Adrenal gland (tissue), 12 donors: ENCODE data around the gene KAZN. TPM values are rescaled to one million over a fixed set of nuclear protein-coding genes. Genes with fewer than 3 reads are reported as not detected.

Experiments used
- DNase-seq, 7 donors: peaks; one replicate each; pipeline ENCODE4 v3.0.0-alpha.2; 2019 to 2020
- H3K27ac ChIP-seq, 5 donors: fragments of 200-600 bp; sonication (generic) in 4 of 5; 1 replicate in 3 of 5; 2 replicates in 2 of 5; pipeline versions ENCODE4 v1.5.1 to v1.8.0; 2016 to 2020; ENCODE audit warnings: mild to moderate bottlenecking in 1 of 5
- H3K27me3 ChIP-seq: fragments of 200-600 bp; 2 replicates; pipeline ENCODE4 v1.8.0; 2021
- H3K36me3 ChIP-seq, 2 donors: fragments of 200-600 bp; replicated peaks in 1 of 2; 1 replicate in 1 of 2; 2 replicates in 1 of 2; pipeline versions ENCODE4 v1.5.1 to v1.8.0; 2018 to 2022
- H3K4me1 ChIP-seq, 2 donors: fragments of 200-600 bp; replicated peaks in 1 of 2; 1 replicate in 1 of 2; 2 replicates in 1 of 2; pipeline versions ENCODE4 v1.5.1 to v1.8.0; 2018 to 2021
- H3K4me3 ChIP-seq, 4 donors: fragments of 200-600 bp; sonication (generic) in 3 of 4; one replicate each; pipeline ENCODE4 v1.5.1; 2016 to 2018
- H3K9me3 ChIP-seq, 3 donors: fragments of 200-600 bp; sonication (generic) in 1 of 3; replicated peaks in 1 of 3; 1 replicate in 2 of 3; 2 replicates in 1 of 3; pipeline versions ENCODE4 v1.5.1 to v1.8.0; 2016 to 2021
- POLR2A ChIP-seq, 2 donors: fragments of 450-650 bp; IDR thresholded peaks; one replicate each; pipeline ENCODE4 v1.6.1; 2017; ENCODE audit warnings: antibody characterized with exemption in 2 of 2, mild to moderate bottlenecking in 2 of 2, moderate library complexity in 1 of 2
- WGBS, 4 donors: extraction: QIAGEN DNeasy Blood & Tissue Kit in 2 of 4; methylation state at CpG; one replicate each; pipeline versions ENCODE4 v1.1.5 to v1.1.7; 2013 to 2017; 5-methylcytosine and 5-hydroxymethylcytosine counted together
- intact Hi-C, 2 donors: fragments of 100-400 bp; cut with DNase I; formaldehyde crosslinking; loops; one replicate each; pipeline versions ENCODE4 v1.14.1 to v1.15.0; 2022 to 2023
- polyA plus RNA-seq, 3 donors: library from polyadenylated mRNA; stranded (reverse); fragments of 200-250 nt in 2 of 3; fragments of 350-450 nt in 1 of 3; fragmentation: Illumina TruSeq in 1 of 3; extraction: RNeasy Lipid Tissue Mini Kit (QIAGEN cat#74804) in 1 of 3; gene quantifications; one replicate each; pipeline ENCODE4 v1.2.3, GENCODE V29; 2013 to 2014
- total RNA-seq, 9 donors: library from RNA; depleted of rRNA in 4 of 9; stranded (reverse); fragments of >200 nt in 4 of 9; fragments of 120-200 nt in 1 of 9; fragmentation: NEBNext Ultra II Directional in 1 of 9; extraction: Animal tissue kit (Norgen Biotek cat#: 25700) in 1 of 9; gene quantifications; one replicate each; pipeline versions ENCODE4 v1.1.0 to v1.2.4, GENCODE V29; 2013 to 2023
- TF ChIP-seq, protein P1 (sequence below), 6 experiments: fragments of 450-650 bp in 4 of 6; fragments of 200-600 bp in 2 of 6; sonication (generic) in 1 of 6; IDR thresholded peaks; 1 replicate in 5 of 6; 2 replicates in 1 of 6; pipeline versions ENCODE4 v1.5.1 to v1.8.0; 2016 to 2021; ENCODE audit warnings: antibody characterized with exemption in 6 of 6, mild to moderate bottlenecking in 2 of 6, moderate library complexity in 1 of 6
- donor health status: healthy with polysubstance abuse.
- donor health status: Bipolar disorder and iron deficiency.
- donor health status: DM: yes; HTN: yes; CAD: no.
- donor health status: DM: no; HTN: no; CAD: no.
- donor health status: DM: no; HTN: no; CAD: no.
- donor health status: DM: yes; HTN: yes; CAD: no.

Gene KAZN
- total and polyA plus RNA-seq, 12 donors, result 5.9 to 63.4 (median 29.5) TPM

DNA sequence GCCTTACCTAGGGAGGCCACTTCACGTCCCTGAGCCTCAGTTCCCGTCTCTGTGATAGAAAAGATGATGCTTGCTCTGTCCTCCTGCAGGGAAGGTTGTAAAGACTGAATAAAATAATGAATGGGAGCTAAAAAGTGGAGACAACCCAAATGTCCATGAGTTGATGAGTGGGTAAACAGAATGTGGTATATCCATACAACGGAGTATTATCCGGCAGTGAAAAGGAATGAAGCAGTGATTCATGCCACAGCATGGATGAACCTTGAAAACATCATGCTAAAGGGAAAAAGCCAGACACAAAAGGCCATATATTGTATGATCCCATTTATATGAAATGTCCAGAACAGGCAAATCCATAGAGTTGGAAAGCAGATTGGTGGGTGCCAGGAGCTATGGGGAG is 77.9 kb downstream of the KAZN start:
- Histone ChIP-seq H3K27ac (no peak overlapping the region), H3K36me3 (no peaks in the 10 kb centered on the region), H3K9me3 (no peaks in the 10 kb centered on the region), H3K4me1 (no peaks in the 10 kb centered on the region), H3K4me3 (no peak overlapping the region), H3K27me3 (no peaks in the 10 kb centered on the region)
- intact Hi-C loops, result no loop called here
- DNase-seq, result no peak
- 83 to 98% (median 91%) methylated on average over 4 of the region's 4 CpGs for WGBS, 4 donors
- TF ChIP-seq POLR2A (IDR thresholded peaks at IDR 0.05), result no peak
- TF ChIP-seq, protein P1, sequence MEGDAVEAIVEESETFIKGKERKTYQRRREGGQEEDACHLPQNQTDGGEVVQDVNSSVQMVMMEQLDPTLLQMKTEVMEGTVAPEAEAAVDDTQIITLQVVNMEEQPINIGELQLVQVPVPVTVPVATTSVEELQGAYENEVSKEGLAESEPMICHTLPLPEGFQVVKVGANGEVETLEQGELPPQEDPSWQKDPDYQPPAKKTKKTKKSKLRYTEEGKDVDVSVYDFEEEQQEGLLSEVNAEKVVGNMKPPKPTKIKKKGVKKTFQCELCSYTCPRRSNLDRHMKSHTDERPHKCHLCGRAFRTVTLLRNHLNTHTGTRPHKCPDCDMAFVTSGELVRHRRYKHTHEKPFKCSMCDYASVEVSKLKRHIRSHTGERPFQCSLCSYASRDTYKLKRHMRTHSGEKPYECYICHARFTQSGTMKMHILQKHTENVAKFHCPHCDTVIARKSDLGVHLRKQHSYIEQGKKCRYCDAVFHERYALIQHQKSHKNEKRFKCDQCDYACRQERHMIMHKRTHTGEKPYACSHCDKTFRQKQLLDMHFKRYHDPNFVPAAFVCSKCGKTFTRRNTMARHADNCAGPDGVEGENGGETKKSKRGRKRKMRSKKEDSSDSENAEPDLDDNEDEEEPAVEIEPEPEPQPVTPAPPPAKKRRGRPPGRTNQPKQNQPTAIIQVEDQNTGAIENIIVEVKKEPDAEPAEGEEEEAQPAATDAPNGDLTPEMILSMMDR (IDR thresholded peaks at IDR 0.05), result no peak

DNA sequence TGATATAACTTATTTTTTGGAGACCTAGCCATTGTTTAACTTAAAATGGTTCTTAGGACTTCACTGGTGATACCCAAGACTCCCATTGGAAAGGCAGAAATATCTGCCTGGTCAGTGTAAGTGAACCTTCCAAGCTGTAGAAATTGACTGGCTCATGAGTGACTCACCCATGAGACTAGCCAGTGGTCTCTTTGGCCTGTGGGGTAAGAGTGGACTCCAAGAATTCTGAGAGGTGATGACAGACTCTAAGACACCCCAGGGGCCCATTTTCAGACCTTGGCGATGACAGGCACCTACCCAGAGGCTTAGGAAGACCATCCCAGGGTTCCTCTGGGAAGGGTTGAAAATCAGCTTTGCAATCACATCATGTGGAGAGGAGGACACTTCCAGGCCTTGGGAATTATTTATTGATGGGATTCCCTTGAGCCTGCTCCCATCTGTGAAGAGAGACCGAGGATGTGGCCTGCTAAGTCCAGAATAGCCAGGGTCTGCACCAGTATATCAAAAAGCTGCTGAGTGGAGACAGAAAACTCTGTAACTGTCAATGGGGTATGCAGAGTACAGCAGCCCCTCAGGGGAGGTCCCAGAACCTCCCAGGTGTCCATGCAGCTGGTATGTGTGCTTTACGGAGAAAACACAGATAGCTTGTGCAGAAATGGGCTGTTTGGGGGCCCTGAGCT is 78.9 kb downstream of the KAZN start:
- H3K4me3 ChIP-seq, result no peak overlapping the region
- no peak for TF ChIP-seq POLR2A (IDR thresholded peaks at IDR 0.05)
- TF ChIP-seq, protein P1 (IDR thresholded peaks at IDR 0.05), result no peak
- no peak overlapping the region for H3K27ac ChIP-seq
- WGBS, 4 donors, result 87 to 100% (median 93%) methylated on average over 2 to 3 of the region's 3 CpGs
- no peaks in the 10 kb centered on the region for H3K4me1 ChIP-seq
- H3K27me3 ChIP-seq, result no peaks in the 10 kb centered on the region
- no peaks in the 10 kb centered on the region for H3K36me3 ChIP-seq
- intact Hi-C loops, result no loop called here
- no peaks in the 10 kb centered on the region for H3K9me3 ChIP-seq
- DNase-seq, result no peak

DNA sequence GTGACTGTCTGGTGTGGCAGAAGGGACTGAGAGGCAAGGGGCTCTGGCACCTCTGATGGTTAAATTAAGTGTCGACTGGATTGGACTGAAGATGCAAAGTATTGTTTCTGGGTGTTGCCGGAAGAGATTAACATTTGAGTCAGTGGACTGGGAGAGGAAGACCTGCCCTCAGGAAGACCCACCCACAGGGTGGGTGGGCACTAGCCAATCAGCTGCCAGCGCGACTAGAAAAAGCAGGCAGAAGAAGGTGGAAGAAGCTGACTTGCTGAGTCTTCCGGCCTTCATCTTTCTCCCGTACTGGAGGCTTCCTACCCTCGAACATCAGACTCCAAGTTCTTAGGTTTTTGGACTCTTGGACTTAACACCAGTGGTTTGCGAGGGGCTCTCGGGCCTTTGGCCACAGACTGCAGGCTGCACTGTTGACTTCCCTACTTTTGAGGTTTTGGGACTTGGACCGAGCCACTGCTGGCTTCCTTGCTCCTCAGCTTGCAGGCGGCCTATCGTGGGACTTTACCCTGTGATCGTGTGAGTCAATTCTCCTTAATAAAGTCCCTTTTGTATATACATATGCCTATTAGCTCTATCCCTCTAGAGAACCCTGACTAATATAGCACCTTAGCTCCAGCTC is 79.6 kb downstream of the KAZN start:
- Histone ChIP-seq H3K4me1 (no peaks in the 10 kb centered on the region), H3K27ac (no peak overlapping the region), H3K4me3 (no peak overlapping the region), H3K36me3 (no peaks in the 10 kb centered on the region), H3K9me3 (no peaks in the 10 kb centered on the region), H3K27me3 (no peaks in the 10 kb centered on the region)
- TF ChIP-seq POLR2A (IDR thresholded peaks at IDR 0.05), result no peak
- TF ChIP-seq, protein P1 (IDR thresholded peaks at IDR 0.05), result no peak
- 83 to 89% (median 85%) methylated on average over 13 of the region's 13 CpGs for WGBS, 4 donors
- intact Hi-C loops, result no loop called here
- no peak for DNase-seq

DNA sequence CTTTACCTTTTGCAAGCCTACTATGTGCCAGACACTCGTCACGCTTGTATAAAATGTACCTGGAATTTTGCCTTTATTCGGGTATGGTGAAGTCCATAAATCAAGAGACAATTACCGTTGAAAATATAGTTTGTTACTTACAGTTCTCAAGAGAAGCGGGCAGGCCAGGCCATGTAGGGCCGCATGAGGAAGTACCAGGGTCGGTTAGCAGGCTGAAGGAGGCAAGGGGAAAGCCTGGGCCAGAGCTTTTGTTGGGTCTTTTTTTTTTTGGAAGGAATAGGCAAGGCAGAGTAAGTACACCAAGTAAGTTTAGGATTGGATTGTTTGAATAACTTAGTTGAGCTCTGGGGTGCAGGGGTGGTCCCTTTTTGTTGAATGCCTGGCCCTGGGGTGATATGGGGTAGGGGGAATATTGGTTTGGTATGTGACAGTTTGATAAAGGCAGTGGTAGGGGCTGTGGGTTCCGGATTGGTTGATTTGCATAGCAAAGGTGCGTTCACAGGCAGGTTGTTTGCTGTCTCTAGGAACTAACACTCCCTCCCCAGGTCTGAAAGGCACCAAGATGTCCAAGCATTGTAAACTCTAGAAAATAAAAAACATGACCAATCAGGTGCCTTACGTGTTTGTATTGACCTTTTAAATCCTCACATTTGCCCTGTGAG is 80.7 kb downstream of the KAZN start:
- H3K4me3 ChIP-seq, result no peak overlapping the region
- no peak for DNase-seq
- intact Hi-C loops, result no loop called here
- WGBS, 4 donors, result 79 to 86% (median 84%) methylated on average over 10 of the region's 10 CpGs
- TF ChIP-seq, protein P1 (IDR thresholded peaks at IDR 0.05), result no peak
- no peak for TF ChIP-seq POLR2A (IDR thresholded peaks at IDR 0.05)
- H3K9me3 ChIP-seq, result no peaks in the 10 kb centered on the region
- H3K27ac ChIP-seq, result no peak overlapping the region
- no peaks in the 10 kb centered on the region for H3K4me1 ChIP-seq
- no peaks in the 10 kb centered on the region for H3K36me3 ChIP-seq
- H3K27me3 ChIP-seq, result no peaks in the 10 kb centered on the region
